ENCODE measurements around the gene POM121C.
"Not testable (repeated sequence)": the region's sequence is repeated elsewhere in the genome, so short reads cannot be mapped to it uniquely, and the experiment has no call there.

The POM121C gene

GRCh38 chr7:75485979-75486643 is at the start of gene POM121C:
Gene POM121C, minus strand, starts transcription at chr7:75486299. Its CDS starts 44,803 bp downstream, at chr7:75441496.
- DNase-seq: peak; percentile 89

- peak; percentile 20 for DNase-seq
These were observed 48.7 kb upstream of the POM121C start for GRCh38 chr7:75534727-75535307.

- DNase-seq: no peak
These were observed 47.8 kb upstream of the POM121C start for GRCh38 chr7:75533926-75534325.

- no peak for DNase-seq
These were observed 46.5 kb upstream of the POM121C start for GRCh38 chr7:75532639-75533038.

GRCh38 chr7:75531359-75531821 is 45.3 kb upstream of the POM121C start:
- peak; percentile 47 for DNase-seq

GRCh38 chr7:75527224-75527722 is 41.2 kb upstream of the POM121C start:
- DNase-seq: peak; percentile 5

GRCh38 chr7:75521727-75522126 is 35.6 kb upstream of the POM121C start:
- DNase-seq: not testable (repeated sequence)

GRCh38 chr7:75518842-75519241 is 32.7 kb upstream of the POM121C start:
- not testable (repeated sequence) for DNase-seq

GRCh38 chr7:75509033-75509432 is 22.9 kb upstream of the POM121C start:
- DNase-seq: not testable (repeated sequence)

- DNase-seq: not testable (repeated sequence)
These were observed 5.9 kb upstream of the POM121C start, which contains the start of gene SPDYE5 for GRCh38 chr7:75492020-75492419. Gene SPDYE5, plus strand, starts transcription at chr7:75492320. Its CDS starts 1,728 bp downstream, at chr7:75494048.

GRCh38 chr7:75485355-75485978 is 632 bp downstream of the POM121C start:
- DNase-seq: peak; percentile 6

- DNase-seq: not testable (repeated sequence)
These were observed 5.8 kb downstream of the POM121C start for GRCh38 chr7:75480313-75480712.

GRCh38 chr7:75477457-75477856 is 8.6 kb downstream of the POM121C start:
- not testable (repeated sequence) for DNase-seq

- not testable (repeated sequence) for DNase-seq
These were observed 15.9 kb downstream of the POM121C start for GRCh38 chr7:75470166-75470565.

- not testable (repeated sequence) for DNase-seq
These were observed 25.6 kb downstream of the POM121C start for GRCh38 chr7:75460541-75460940.

GRCh38 chr7:75458034-75458433 is 28.1 kb downstream of the POM121C start:
- DNase-seq: not testable (repeated sequence)

- not testable (repeated sequence) for DNase-seq
These were observed 29.7 kb downstream of the POM121C start for GRCh38 chr7:75456403-75456802.

- not testable (repeated sequence) for DNase-seq
These were observed 33.6 kb downstream of the POM121C start for GRCh38 chr7:75452494-75452955.

- not testable (repeated sequence) for DNase-seq
These were observed 36.2 kb downstream of the POM121C start for GRCh38 chr7:75449946-75450345.

- DNase-seq: peak; percentile 30
These were observed 43.5 kb downstream of the POM121C start for GRCh38 chr7:75442465-75443111.

GRCh38 chr7:75442101-75442464 is 44.0 kb downstream of the POM121C start:
- not testable (repeated sequence) for DNase-seq

- DNase-seq: not testable (repeated sequence)
These were observed 47.1 kb downstream of the POM121C start for GRCh38 chr7:75439000-75439399.

- DNase-seq: not testable (repeated sequence)
These were observed 62.6 kb downstream of the POM121C start for GRCh38 chr7:75423481-75423880.

Measured in NCI-H82 (cell line).